IPS-18a (cell line): ENCODE data around the gene CLCN6.

Experiments
- H3K27ac ChIP-seq: one replicate; pipeline ENCODE4 v1.5.1; 2013; ENCODE audit warnings: low read length
- H3K27me3 ChIP-seq: one replicate; pipeline ENCODE4 v1.6.1; 2013; ENCODE audit warnings: mild to moderate bottlenecking, low read length; ENCODE audit not compliant: control insufficient read depth, insufficient read depth
- H3K36me3 ChIP-seq: one replicate; pipeline ENCODE4 v1.6.1; 2013; ENCODE audit warnings: low read depth, low read length; ENCODE audit not compliant: control insufficient read depth
- H3K4me1 ChIP-seq: one replicate; pipeline ENCODE4 v1.6.1; 2013; ENCODE audit warnings: low read depth, low read length; ENCODE audit not compliant: control insufficient read depth
- H3K4me3 ChIP-seq: one replicate; pipeline ENCODE4 v1.5.1; 2013; ENCODE audit warnings: low read length
- H3K9ac ChIP-seq: one replicate; pipeline ENCODE4 v1.6.1; 2013; ENCODE audit warnings: mild to moderate bottlenecking, low read length, moderate library complexity
- H3K9me3 ChIP-seq: one replicate; pipeline ENCODE4 v1.6.1; 2013; ENCODE audit warnings: low read depth, low read length; ENCODE audit not compliant: control insufficient read depth

Gene CLCN6

GRCh38 chr1:11768821-11769220, 37.2 kb upstream of the CLCN6 start:
- Histone ChIP-seq H3K27ac (no peak overlapping the region), H3K9me3 (no peaks in the 10 kb centered on the region), H3K27me3 (peaks cover 3% of the 10 kb centered on the region), H3K9ac (no peak overlapping the region), H3K36me3 (no peaks in the 10 kb centered on the region), H3K4me3 (no peak overlapping the region), H3K4me1 (no peaks in the 10 kb centered on the region)

- no peaks in the 10 kb centered on the region for H3K4me1 ChIP-seq
- no peaks in the 10 kb centered on the region for H3K36me3 ChIP-seq
- H3K27me3 ChIP-seq = no peaks in the 10 kb centered on the region
- no peak overlapping the region for H3K4me3 ChIP-seq
- no peaks in the 10 kb centered on the region for H3K9me3 ChIP-seq
- no peak overlapping the region for H3K9ac ChIP-seq
- H3K27ac ChIP-seq = no peak overlapping the region
Measured at GRCh38 chr1:11769274-11769673, 36.7 kb upstream of the CLCN6 start.

GRCh38 chr1:11770011-11770410, 36.0 kb upstream of the CLCN6 start:
- Histone ChIP-seq H3K4me1 (no peaks in the 10 kb centered on the region), H3K9me3 (no peaks in the 10 kb centered on the region), H3K9ac (no peak overlapping the region), H3K4me3 (no peak overlapping the region), H3K27me3 (no peaks in the 10 kb centered on the region), H3K27ac (no peak overlapping the region), H3K36me3 (no peaks in the 10 kb centered on the region)

GRCh38 chr1:11771481-11772043, 34.4 kb upstream of the CLCN6 start:
- Histone ChIP-seq H3K27me3 (no peaks in the 10 kb centered on the region), H3K4me1 (no peaks in the 10 kb centered on the region), H3K4me3 (no peak overlapping the region), H3K9me3 (no peaks in the 10 kb centered on the region), H3K36me3 (no peaks in the 10 kb centered on the region), H3K27ac (no peak overlapping the region), H3K9ac (no peak overlapping the region)

- H3K4me3 ChIP-seq = no peak overlapping the region
- H3K9me3 ChIP-seq = no peaks in the 10 kb centered on the region
- H3K27ac ChIP-seq = no peak overlapping the region
- H3K4me1 ChIP-seq = no peaks in the 10 kb centered on the region
- no peaks in the 10 kb centered on the region for H3K36me3 ChIP-seq
- no peaks in the 10 kb centered on the region for H3K27me3 ChIP-seq
- H3K9ac ChIP-seq = no peak overlapping the region
Measured at GRCh38 chr1:11772458-11772857, 33.5 kb upstream of the CLCN6 start.

GRCh38 chr1:11774753-11775152, 31.2 kb upstream of the CLCN6 start:
- Histone ChIP-seq H3K9ac (no peak overlapping the region), H3K4me3 (no peak overlapping the region), H3K9me3 (no peaks in the 10 kb centered on the region), H3K27ac (no peak overlapping the region), H3K4me1 (no peaks in the 10 kb centered on the region), H3K36me3 (no peaks in the 10 kb centered on the region), H3K27me3 (no peaks in the 10 kb centered on the region)

GRCh38 chr1:11777658-11778322, 28.2 kb upstream of the CLCN6 start:
- H3K36me3 ChIP-seq = no peaks in the 10 kb centered on the region

GRCh38 chr1:11778336-11778735, 27.7 kb upstream of the CLCN6 start:
- Histone ChIP-seq H3K4me1 (no peaks in the 10 kb centered on the region), H3K9ac (no peak overlapping the region), H3K27me3 (no peaks in the 10 kb centered on the region), H3K27ac (no peak overlapping the region), H3K36me3 (no peaks in the 10 kb centered on the region), H3K9me3 (no peaks in the 10 kb centered on the region), H3K4me3 (no peak overlapping the region)

More at GRCh38 chr1:11777658-11778322, 28.2 kb upstream of the CLCN6 start:
- H3K27ac ChIP-seq = no peak overlapping the region
- no peak overlapping the region for H3K9ac ChIP-seq
- H3K4me3 ChIP-seq = no peak overlapping the region
- no peaks in the 10 kb centered on the region for H3K27me3 ChIP-seq
- no peaks in the 10 kb centered on the region for H3K4me1 ChIP-seq
- no peaks in the 10 kb centered on the region for H3K9me3 ChIP-seq

- Histone ChIP-seq H3K27ac (no peak overlapping the region), H3K4me3 (no peak overlapping the region), H3K9me3 (no peaks in the 10 kb centered on the region), H3K4me1 (no peaks in the 10 kb centered on the region), H3K9ac (no peak overlapping the region), H3K27me3 (no peaks in the 10 kb centered on the region), H3K36me3 (no peaks in the 10 kb centered on the region)
Measured at GRCh38 chr1:11778844-11779623, 27.0 kb upstream of the CLCN6 start.

- no peaks in the 10 kb centered on the region for H3K27me3 ChIP-seq
- H3K4me3 ChIP-seq = no peak overlapping the region
- H3K4me1 ChIP-seq = peaks cover 3% of the 10 kb centered on the region
- no peak overlapping the region for H3K27ac ChIP-seq
- no peaks in the 10 kb centered on the region for H3K36me3 ChIP-seq
- no peak overlapping the region for H3K9ac ChIP-seq
- H3K9me3 ChIP-seq = no peaks in the 10 kb centered on the region
Measured at GRCh38 chr1:11779715-11780379, 26.1 kb upstream of the CLCN6 start.

GRCh38 chr1:11780380-11781147, 25.4 kb upstream of the CLCN6 start:
- Histone ChIP-seq H3K27ac (no peak overlapping the region), H3K9me3 (no peaks in the 10 kb centered on the region), H3K27me3 (no peaks in the 10 kb centered on the region), H3K36me3 (no peaks in the 10 kb centered on the region), H3K4me1 (peaks cover 4% of the 10 kb centered on the region), H3K9ac (no peak overlapping the region), H3K4me3 (no peak overlapping the region)
